Peyer's patch (tissue), 4 donors: ENCODE data around the gene BMP6.

ENCODE experiments used
- POLR2A ChIP-seq, 2 donors: fragments of 450-650 bp; IDR thresholded peaks; one replicate each; pipeline ENCODE4 v1.5.1; 2017; ENCODE audit warnings: antibody characterized with exemption in 2 of 2, mild to moderate bottlenecking in 2 of 2, moderate library complexity in 2 of 2
- TF ChIP-seq, protein P1 (sequence below), 6 experiments: fragments of 450-650 bp in 4 of 6; fragments of 200-600 bp in 2 of 6; sonication (generic) in 1 of 6; IDR thresholded peaks; one replicate each; pipeline ENCODE4 v1.5.1; 2017 to 2019; ENCODE audit warnings: antibody characterized with exemption in 6 of 6, mild to moderate bottlenecking in 3 of 6, moderate library complexity in 1 of 6

DNA sequence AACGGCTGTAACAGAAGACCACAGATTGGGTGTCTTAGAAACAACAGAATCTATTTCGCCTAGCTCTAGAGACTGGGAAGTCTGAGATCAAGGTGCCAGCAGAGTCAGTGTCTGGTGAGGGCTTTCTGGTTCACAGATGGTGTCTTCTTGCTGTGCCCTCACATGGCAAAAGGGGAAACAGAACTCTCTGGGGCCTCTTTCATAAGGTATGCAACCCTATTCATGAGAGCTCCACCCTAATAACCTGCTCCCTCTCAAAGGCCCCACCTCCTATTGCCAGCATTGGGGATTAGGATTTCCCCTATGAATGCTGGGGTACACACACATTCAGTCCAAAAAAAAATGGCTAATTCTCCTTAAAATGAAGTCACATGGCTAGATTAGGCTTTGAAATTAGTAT is 174.7 kb downstream of the BMP6 start:
- TF ChIP-seq, protein P1, sequence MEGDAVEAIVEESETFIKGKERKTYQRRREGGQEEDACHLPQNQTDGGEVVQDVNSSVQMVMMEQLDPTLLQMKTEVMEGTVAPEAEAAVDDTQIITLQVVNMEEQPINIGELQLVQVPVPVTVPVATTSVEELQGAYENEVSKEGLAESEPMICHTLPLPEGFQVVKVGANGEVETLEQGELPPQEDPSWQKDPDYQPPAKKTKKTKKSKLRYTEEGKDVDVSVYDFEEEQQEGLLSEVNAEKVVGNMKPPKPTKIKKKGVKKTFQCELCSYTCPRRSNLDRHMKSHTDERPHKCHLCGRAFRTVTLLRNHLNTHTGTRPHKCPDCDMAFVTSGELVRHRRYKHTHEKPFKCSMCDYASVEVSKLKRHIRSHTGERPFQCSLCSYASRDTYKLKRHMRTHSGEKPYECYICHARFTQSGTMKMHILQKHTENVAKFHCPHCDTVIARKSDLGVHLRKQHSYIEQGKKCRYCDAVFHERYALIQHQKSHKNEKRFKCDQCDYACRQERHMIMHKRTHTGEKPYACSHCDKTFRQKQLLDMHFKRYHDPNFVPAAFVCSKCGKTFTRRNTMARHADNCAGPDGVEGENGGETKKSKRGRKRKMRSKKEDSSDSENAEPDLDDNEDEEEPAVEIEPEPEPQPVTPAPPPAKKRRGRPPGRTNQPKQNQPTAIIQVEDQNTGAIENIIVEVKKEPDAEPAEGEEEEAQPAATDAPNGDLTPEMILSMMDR (IDR thresholded peaks at IDR 0.05), result no peak
- TF ChIP-seq POLR2A (IDR thresholded peaks at IDR 0.05), result no peak
